GM12873 (cell line): Measurements from ENCODE around the gene CTBP2.

ENCODE experiments used
- TF ChIP-seq, protein P1 (sequence below): IDR thresholded peaks from 2 replicates; pipeline ENCODE4 v1.5.1; 2012; ENCODE audit warnings: low read depth, mild to moderate bottlenecking, moderate library complexity, low read length, control low read depth; ENCODE audit not compliant: insufficient read depth; ENCODE audit errors: missing control alignments

Gene CTBP2

DNA sequence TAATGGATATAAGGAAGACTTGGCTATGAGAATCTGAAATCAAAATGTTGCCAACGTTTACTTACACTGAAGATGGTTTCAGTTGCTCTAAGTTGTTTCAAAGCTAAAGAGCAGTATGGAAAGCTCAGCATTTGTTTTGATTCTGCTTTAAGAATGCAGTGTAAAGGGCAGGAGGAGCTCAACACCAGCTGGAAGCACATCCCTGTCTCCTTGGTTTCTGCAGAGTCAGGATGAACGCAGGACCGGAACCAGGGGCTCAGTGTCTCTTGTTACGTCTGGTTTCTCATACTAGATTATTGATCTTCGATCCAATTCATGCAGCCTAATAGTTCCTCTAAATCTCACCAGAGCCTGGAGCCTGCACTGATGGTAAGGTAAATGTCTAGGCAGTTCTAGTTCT is 194.4 kb downstream of the CTBP2 start:
- TF ChIP-seq, protein P1, sequence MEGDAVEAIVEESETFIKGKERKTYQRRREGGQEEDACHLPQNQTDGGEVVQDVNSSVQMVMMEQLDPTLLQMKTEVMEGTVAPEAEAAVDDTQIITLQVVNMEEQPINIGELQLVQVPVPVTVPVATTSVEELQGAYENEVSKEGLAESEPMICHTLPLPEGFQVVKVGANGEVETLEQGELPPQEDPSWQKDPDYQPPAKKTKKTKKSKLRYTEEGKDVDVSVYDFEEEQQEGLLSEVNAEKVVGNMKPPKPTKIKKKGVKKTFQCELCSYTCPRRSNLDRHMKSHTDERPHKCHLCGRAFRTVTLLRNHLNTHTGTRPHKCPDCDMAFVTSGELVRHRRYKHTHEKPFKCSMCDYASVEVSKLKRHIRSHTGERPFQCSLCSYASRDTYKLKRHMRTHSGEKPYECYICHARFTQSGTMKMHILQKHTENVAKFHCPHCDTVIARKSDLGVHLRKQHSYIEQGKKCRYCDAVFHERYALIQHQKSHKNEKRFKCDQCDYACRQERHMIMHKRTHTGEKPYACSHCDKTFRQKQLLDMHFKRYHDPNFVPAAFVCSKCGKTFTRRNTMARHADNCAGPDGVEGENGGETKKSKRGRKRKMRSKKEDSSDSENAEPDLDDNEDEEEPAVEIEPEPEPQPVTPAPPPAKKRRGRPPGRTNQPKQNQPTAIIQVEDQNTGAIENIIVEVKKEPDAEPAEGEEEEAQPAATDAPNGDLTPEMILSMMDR = no peak

DNA sequence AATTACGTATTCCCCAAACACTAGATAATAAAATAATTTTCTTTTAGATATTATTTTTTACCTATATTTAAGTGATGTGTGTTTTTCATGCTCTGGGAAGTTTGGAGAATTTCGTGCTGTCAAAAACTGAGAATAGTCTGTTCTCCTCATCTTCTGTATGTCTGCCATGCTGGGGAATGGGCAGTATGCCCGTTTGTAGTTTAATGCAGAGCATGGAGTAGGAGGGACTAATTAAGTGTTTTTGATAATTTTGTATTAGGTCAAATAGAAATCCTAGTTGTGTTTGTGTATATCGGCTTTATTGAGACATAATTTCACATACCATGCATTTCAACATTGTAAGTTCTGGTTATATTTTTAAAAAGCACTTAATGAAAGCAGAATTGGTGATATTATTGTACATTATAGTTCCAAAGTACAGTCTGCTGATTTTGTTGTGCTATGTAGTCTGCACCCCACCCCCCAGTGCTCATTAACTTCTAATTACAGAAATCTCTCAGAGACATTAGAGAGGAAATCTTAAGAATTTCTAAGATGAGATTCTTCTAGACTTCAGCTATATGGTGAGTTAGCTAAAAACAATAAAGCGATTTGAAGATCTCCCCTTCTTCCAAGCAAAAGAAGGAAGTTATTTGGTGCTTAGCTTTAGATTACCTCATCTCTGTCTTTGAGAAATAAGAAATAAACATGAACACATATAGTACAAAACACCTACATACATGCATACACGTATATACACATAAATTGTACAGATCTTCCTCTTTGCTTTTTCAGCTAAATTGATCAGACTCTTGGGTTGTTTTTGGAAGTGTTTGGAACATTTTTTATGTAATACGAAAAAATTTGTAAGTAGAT is 196.3 kb downstream of the CTBP2 start:
- TF ChIP-seq, protein P1 = no peak

GRCh38 chr10:124962421-124962820 is 197.9 kb downstream of the CTBP2 start:
- TF ChIP-seq, protein P1 = no peak

GRCh38 chr10:124961248-124961570 is 199.2 kb downstream of the CTBP2 start:
- TF ChIP-seq, protein P1 = no peak

DNA sequence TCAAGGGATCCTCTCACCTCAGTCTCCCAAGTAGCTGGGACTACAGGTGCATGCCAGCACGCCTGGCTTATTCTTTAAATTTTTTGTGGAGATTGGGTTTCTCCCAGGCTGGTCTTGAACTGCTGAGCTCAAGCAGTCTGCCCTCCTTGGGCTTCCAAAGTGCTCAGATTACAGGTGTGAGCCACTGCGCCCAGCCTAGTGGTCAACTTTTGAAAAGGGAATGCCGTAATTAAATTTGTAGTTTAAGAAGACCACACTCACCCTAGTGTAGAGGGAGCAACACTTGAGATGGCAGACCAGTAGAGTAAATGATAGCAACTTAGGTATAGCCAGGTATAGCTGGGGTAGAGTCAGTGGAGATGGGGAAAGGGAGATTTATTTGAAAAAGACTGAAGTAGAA is 200.8 kb downstream of the CTBP2 start:
- TF ChIP-seq, protein P1 = no peak

GRCh38 chr10:124957404-124957947 is 202.9 kb downstream of the CTBP2 start:
- TF ChIP-seq, protein P1 = no peak

DNA sequence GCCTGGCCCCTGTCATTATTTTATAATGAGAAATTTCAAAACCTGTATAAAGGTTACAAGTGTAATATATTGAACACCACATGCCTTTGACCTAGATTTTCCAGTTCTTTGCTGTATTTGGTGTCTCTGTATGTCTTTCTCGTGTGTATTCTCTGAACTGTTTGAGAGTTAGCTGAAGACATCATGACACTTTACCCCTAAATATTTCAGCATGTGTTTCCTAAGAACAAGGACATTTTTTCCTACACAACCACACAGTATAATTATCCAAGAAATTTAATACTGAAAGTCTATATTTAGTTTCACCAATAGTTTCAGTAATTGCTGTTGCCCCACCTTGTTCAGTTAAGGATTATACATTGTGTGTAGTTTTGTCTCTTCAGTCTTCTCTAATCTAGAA is 203.6 kb downstream of the CTBP2 start:
- TF ChIP-seq, protein P1 = no peak
